ENCODE data around the gene TMEM86B. TPM values are rescaled to one million over a fixed set of nuclear protein-coding genes. Genes with fewer than 3 reads are reported as not detected.

Gene TMEM86B
- polyA plus RNA-seq, 1 donor from 2014 or later: 2.3 TPM

- Histone ChIP-seq H3K36me3 (ENCODE audit: insufficient read depth, low read length) (peaks cover 9% of the 10 kb centered on the region), H3K27ac (ENCODE audit: low read length) (no peak overlapping the region), H3K79me2 (replicated peaks; ENCODE audit: insufficient read depth, low read length) (no peaks in the 10 kb centered on the region), H3K4me2 (ENCODE audit: low read length) (no peak overlapping the region), H3K4me3 (ENCODE audit: low read length) (no peak overlapping the region), H3K27me3 (ENCODE audit: insufficient read depth, low read depth, low read length) (no peaks in the 10 kb centered on the region), H3K9me2 (ENCODE audit: insufficient read depth, low read length) (no peaks in the 10 kb centered on the region), H4K20me1 (ENCODE audit: insufficient read depth) (no peaks in the 10 kb centered on the region), H3K9me3 (ENCODE audit: low read length) (no peaks in the 10 kb centered on the region), H3K9ac (ENCODE audit: low read length) (no peak overlapping the region), H2AFZ (ENCODE audit: low read depth, low read length) (no peak overlapping the region), H3F3A (ENCODE audit: insufficient read depth, low read length, poor library complexity, severe bottlenecking) (no peaks in the 10 kb centered on the region)
- TF ChIP-seq TAF1 (IDR thresholded peaks at IDR 0.05; ENCODE audit: low read depth) (no peak), CTCF (IDR thresholded peaks at IDR 0.05; ENCODE audit: poor library complexity, severe bottlenecking) (no peak), POLR2AphosphoS5 (IDR thresholded peaks at IDR 0.05) (no peak), EP300 (conservative IDR thresholded peaks at IDR 0.05; ENCODE audit: poor library complexity, severe bottlenecking) (no peak), MXI1 (conservative IDR thresholded peaks at IDR 0.05; ENCODE audit: poor library complexity, severe bottlenecking) (no peak)
- TF ChIP-seq, protein P1, sequence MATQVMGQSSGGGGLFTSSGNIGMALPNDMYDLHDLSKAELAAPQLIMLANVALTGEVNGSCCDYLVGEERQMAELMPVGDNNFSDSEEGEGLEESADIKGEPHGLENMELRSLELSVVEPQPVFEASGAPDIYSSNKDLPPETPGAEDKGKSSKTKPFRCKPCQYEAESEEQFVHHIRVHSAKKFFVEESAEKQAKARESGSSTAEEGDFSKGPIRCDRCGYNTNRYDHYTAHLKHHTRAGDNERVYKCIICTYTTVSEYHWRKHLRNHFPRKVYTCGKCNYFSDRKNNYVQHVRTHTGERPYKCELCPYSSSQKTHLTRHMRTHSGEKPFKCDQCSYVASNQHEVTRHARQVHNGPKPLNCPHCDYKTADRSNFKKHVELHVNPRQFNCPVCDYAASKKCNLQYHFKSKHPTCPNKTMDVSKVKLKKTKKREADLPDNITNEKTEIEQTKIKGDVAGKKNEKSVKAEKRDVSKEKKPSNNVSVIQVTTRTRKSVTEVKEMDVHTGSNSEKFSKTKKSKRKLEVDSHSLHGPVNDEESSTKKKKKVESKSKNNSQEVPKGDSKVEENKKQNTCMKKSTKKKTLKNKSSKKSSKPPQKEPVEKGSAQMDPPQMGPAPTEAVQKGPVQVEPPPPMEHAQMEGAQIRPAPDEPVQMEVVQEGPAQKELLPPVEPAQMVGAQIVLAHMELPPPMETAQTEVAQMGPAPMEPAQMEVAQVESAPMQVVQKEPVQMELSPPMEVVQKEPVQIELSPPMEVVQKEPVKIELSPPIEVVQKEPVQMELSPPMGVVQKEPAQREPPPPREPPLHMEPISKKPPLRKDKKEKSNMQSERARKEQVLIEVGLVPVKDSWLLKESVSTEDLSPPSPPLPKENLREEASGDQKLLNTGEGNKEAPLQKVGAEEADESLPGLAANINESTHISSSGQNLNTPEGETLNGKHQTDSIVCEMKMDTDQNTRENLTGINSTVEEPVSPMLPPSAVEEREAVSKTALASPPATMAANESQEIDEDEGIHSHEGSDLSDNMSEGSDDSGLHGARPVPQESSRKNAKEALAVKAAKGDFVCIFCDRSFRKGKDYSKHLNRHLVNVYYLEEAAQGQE (IDR thresholded peaks at IDR 0.05; ENCODE audit: borderline replicate concordance): no peak
Observed at GRCh38 chr19:55232286-55232602, 3.7 kb upstream of the TMEM86B start.

- Histone ChIP-seq H3K4me2 (ENCODE audit: low read length) (no peak overlapping the region), H3K27me3 (ENCODE audit: insufficient read depth, low read depth, low read length) (no peaks in the 10 kb centered on the region), H3K27ac (ENCODE audit: low read length) (no peak overlapping the region), H3K9me2 (ENCODE audit: insufficient read depth, low read length) (no peaks in the 10 kb centered on the region), H3K4me3 (ENCODE audit: low read length) (no peak overlapping the region), H3K36me3 (ENCODE audit: insufficient read depth, low read length) (peaks cover 6% of the 10 kb centered on the region), H4K20me1 (ENCODE audit: insufficient read depth) (no peaks in the 10 kb centered on the region), H3K79me2 (replicated peaks; ENCODE audit: insufficient read depth, low read length) (no peaks in the 10 kb centered on the region), H3K9ac (ENCODE audit: low read length) (no peak overlapping the region), H3F3A (ENCODE audit: insufficient read depth, low read length, poor library complexity, severe bottlenecking) (no peaks in the 10 kb centered on the region), H2AFZ (ENCODE audit: low read depth, low read length) (no peak overlapping the region), H3K9me3 (ENCODE audit: low read length) (no peaks in the 10 kb centered on the region)
- no peak for TF ChIP-seq EZH2 (IDR thresholded peaks at IDR 0.05; ENCODE audit: borderline replicate concordance, insufficient read depth, low read length, poor library complexity, severe bottlenecking)
- no peak for TF ChIP-seq SMC3 (conservative IDR thresholded peaks at IDR 0.05; ENCODE audit: poor library complexity)
- TF ChIP-seq MXI1 (conservative IDR thresholded peaks at IDR 0.05; ENCODE audit: poor library complexity, severe bottlenecking): no peak
- TF ChIP-seq EP300 (conservative IDR thresholded peaks at IDR 0.05; ENCODE audit: poor library complexity, severe bottlenecking): no peak
- no peak for TF ChIP-seq TAF1 (IDR thresholded peaks at IDR 0.05; ENCODE audit: low read depth)
- TF ChIP-seq, protein P1 (IDR thresholded peaks at IDR 0.05; ENCODE audit: borderline replicate concordance): no peak
- TF ChIP-seq RAD21 (conservative IDR thresholded peaks at IDR 0.05): no peak
- no peak for TF ChIP-seq POLR2AphosphoS5 (IDR thresholded peaks at IDR 0.05)
Observed at GRCh38 chr19:55231391-55232285, 3.1 kb upstream of the TMEM86B start.

Measured in neural cell (in vitro differentiated cells).